GM08714 (cell line): ENCODE results near the gene KCTD15.

Experiments used
- H3K4me3 ChIP-seq: fragments of 200-500 bp; sonication (Bioruptor generic); 2 replicates; pipeline ENCODE4 v1.5.1; 2014; ENCODE audit warnings: mild to moderate bottlenecking, low read length, inconsistent platforms
- ZNF274 ChIP-seq: IDR thresholded peaks from 2 replicates; pipeline ENCODE4 v1.6.1; 2012; ENCODE audit warnings: mild to moderate bottlenecking, low read depth, low read length

The KCTD15 gene

GRCh38 chr19:33758541-33759013, 38.1 kb upstream of the KCTD15 start:
- TF ChIP-seq ZNF274: no peak
- H3K4me3 ChIP-seq: no peak overlapping the region

- no peak overlapping the region for H3K4me3 ChIP-seq
- no peak for TF ChIP-seq ZNF274
Measured at GRCh38 chr19:33759356-33759755, 37.3 kb upstream of the KCTD15 start.

GRCh38 chr19:33763633-33764371, 32.9 kb upstream of the KCTD15 start:
- H3K4me3 ChIP-seq: no peak overlapping the region
- TF ChIP-seq ZNF274: no peak

GRCh38 chr19:33766623-33767022, 30.0 kb upstream of the KCTD15 start:
- no peak for TF ChIP-seq ZNF274
- no peak overlapping the region for H3K4me3 ChIP-seq

- H3K4me3 ChIP-seq: no peak overlapping the region
- TF ChIP-seq ZNF274: no peak
Measured at GRCh38 chr19:33767898-33768413, 28.7 kb upstream of the KCTD15 start.

- TF ChIP-seq ZNF274: no peak
- H3K4me3 ChIP-seq: no peak overlapping the region
Measured at GRCh38 chr19:33769208-33769607, 27.5 kb upstream of the KCTD15 start.

- no peak overlapping the region for H3K4me3 ChIP-seq
- no peak for TF ChIP-seq ZNF274
Measured at GRCh38 chr19:33770107-33770506, 26.6 kb upstream of the KCTD15 start.

GRCh38 chr19:33771384-33772101, 25.1 kb upstream of the KCTD15 start:
- no peak overlapping the region for H3K4me3 ChIP-seq
- TF ChIP-seq ZNF274: no peak

GRCh38 chr19:33772102-33772857, 24.4 kb upstream of the KCTD15 start:
- no peak overlapping the region for H3K4me3 ChIP-seq
- no peak for TF ChIP-seq ZNF274

- TF ChIP-seq ZNF274: no peak
- no peak overlapping the region for H3K4me3 ChIP-seq
Measured at GRCh38 chr19:33772858-33773180, 23.9 kb upstream of the KCTD15 start.

GRCh38 chr19:33773704-33774624, 22.7 kb upstream of the KCTD15 start:
- no peak for TF ChIP-seq ZNF274
- H3K4me3 ChIP-seq: no peak overlapping the region

- TF ChIP-seq ZNF274: no peak
- H3K4me3 ChIP-seq: no peak overlapping the region
Measured at GRCh38 chr19:33774751-33775150, 21.9 kb upstream of the KCTD15 start.

- no peak overlapping the region for H3K4me3 ChIP-seq
- no peak for TF ChIP-seq ZNF274
Measured at GRCh38 chr19:33775731-33776487, 20.8 kb upstream of the KCTD15 start.
